Fibroblast of skin of back (primary cell): ENCODE data around the gene NDUFB5.
A peak's percentile ranks its signal among the peaks of the same experiment; 100 is the strongest.
"Not testable (repeated sequence)": the region's sequence is repeated elsewhere in the genome, so short reads cannot be mapped to it uniquely, and the experiment has no call there.

Experiments used
- DNase-seq: peaks from one replicate; pipeline ENCODE4 v3.0.0-alpha.2; 2013

NDUFB5 gene

GRCh38 chr3:179630753-179631451 is 26.3 kb downstream of the NDUFB5 start:
- no peak for DNase-seq

GRCh38 chr3:179640469-179640868 is 35.9 kb downstream of the NDUFB5 start:
- no peak for DNase-seq

GRCh38 chr3:179642871-179643270 is 38.3 kb downstream of the NDUFB5 start:
- no peak for DNase-seq

- DNase-seq, result not testable (repeated sequence)
Measured at GRCh38 chr3:179643837-179644236, 39.2 kb downstream of the NDUFB5 start.

GRCh38 chr3:179646177-179646576 is 41.6 kb downstream of the NDUFB5 start:
- DNase-seq, result no peak

- DNase-seq, result no peak
Measured at GRCh38 chr3:179651687-179652446, 47.3 kb downstream of the NDUFB5 start.

- DNase-seq, result peak; percentile 87
Measured at GRCh38 chr3:179652447-179653095, 48.0 kb downstream of the NDUFB5 start, which contains the start of gene USP13. USP13 (plus strand) TSS chr3:179653040; CDS start chr3:179653226, 186 bp downstream.

GRCh38 chr3:179653096-179653797 is 48.7 kb downstream of the NDUFB5 start:
- DNase-seq, result peak; percentile 80

GRCh38 chr3:179655236-179655635 is 50.6 kb downstream of the NDUFB5 start:
- DNase-seq, result no peak

- no peak for DNase-seq
Measured at GRCh38 chr3:179658606-179659005, 54.0 kb downstream of the NDUFB5 start.

- DNase-seq, result peak; percentile 27
Measured at GRCh38 chr3:179660872-179661271, 56.3 kb downstream of the NDUFB5 start.

GRCh38 chr3:179661777-179662176 is 57.2 kb downstream of the NDUFB5 start:
- DNase-seq, result no peak

GRCh38 chr3:179663093-179663492 is 58.5 kb downstream of the NDUFB5 start:
- DNase-seq, result no peak

- DNase-seq, result no peak
Measured at GRCh38 chr3:179666030-179666429, 61.4 kb downstream of the NDUFB5 start.

- peak; percentile 9 for DNase-seq
Measured at GRCh38 chr3:179666436-179667035, 61.9 kb downstream of the NDUFB5 start.

- no peak for DNase-seq
Measured at GRCh38 chr3:179668429-179668828, 63.8 kb downstream of the NDUFB5 start.

- DNase-seq, result no peak
Measured at GRCh38 chr3:179670311-179670710, 65.7 kb downstream of the NDUFB5 start.

GRCh38 chr3:179671309-179671708 is 66.7 kb downstream of the NDUFB5 start:
- no peak for DNase-seq

GRCh38 chr3:179671747-179672242 is 67.2 kb downstream of the NDUFB5 start:
- peak; percentile 12 for DNase-seq

- DNase-seq, result no peak
Measured at GRCh38 chr3:179672918-179673317, 68.3 kb downstream of the NDUFB5 start.

GRCh38 chr3:179673523-179673922 is 68.9 kb downstream of the NDUFB5 start:
- DNase-seq, result no peak

GRCh38 chr3:179676081-179676480 is 71.5 kb downstream of the NDUFB5 start:
- DNase-seq, result no peak
